Keratinocyte (primary cell): ENCODE measurements around the gene COCH. TPM values are rescaled to one million over a fixed set of nuclear protein-coding genes. Genes with fewer than 3 reads are reported as not detected.

Experiments
- DNase-seq: peaks from one replicate; pipeline ENCODE4 v3.0.0-alpha.2; 2011; ENCODE audit warnings: low read depth, missing footprints, low spot score
- FAIRE-seq: peaks from 2 replicates; lab custom pipeline; 2011; peaks lifted over from hg19 to GRCh38; lab: Jason Lieb, UNC
- H2AFZ ChIP-seq: 2 replicates; pipeline ENCODE4 v1.6.0; 2012; ENCODE audit warnings: low read length, control low read depth, inconsistent platforms; ENCODE audit not compliant: control insufficient read depth
- H3K27ac ChIP-seq: 2 replicates; pipeline ENCODE4 v1.5.1; 2011; ENCODE audit warnings: low read length; ENCODE audit not compliant: control insufficient read depth, insufficient read depth
- H3K27me3 ChIP-seq: 3 replicates; pipeline ENCODE4 v1.6.0; 2011; ENCODE audit warnings: low read length; ENCODE audit not compliant: control insufficient read depth, insufficient read depth; ENCODE audit errors: extremely low read depth
- H3K36me3 ChIP-seq, 2 experiments: 2 replicates in 1 of 2; 3 replicates in 1 of 2; pipeline ENCODE4 v1.5.1; 2011; ENCODE audit warnings: low read length in 2 of 2, mild to moderate bottlenecking in 1 of 2; ENCODE audit not compliant: control insufficient read depth in 2 of 2, insufficient read depth in 2 of 2; ENCODE audit errors: extremely low read depth in 1 of 2
- H3K4me1 ChIP-seq: 3 replicates; pipeline ENCODE4 v1.5.1; 2011; ENCODE audit warnings: low read length; ENCODE audit not compliant: control insufficient read depth, insufficient read depth; ENCODE audit errors: extremely low read depth
- H3K4me2 ChIP-seq: 3 replicates; pipeline ENCODE4 v1.6.0; 2011; ENCODE audit warnings: low read depth, low read length; ENCODE audit not compliant: control insufficient read depth, insufficient read depth; ENCODE audit errors: extremely low read depth
- H3K4me3 ChIP-seq, 3 experiments: fragments of 200-600 bp in 1 of 3; sonication (generic) in 1 of 3; 2 replicates in 2 of 3; 3 replicates in 1 of 3; pipeline ENCODE4 v1.5.1; 2011 to 2016; ENCODE audit warnings: low read length in 3 of 3, mild to moderate bottlenecking in 3 of 3, control low read depth in 2 of 3, inconsistent platforms in 1 of 3, low read depth in 1 of 3, mixed read lengths in 1 of 3, mixed run types in 1 of 3, moderate library complexity in 1 of 3; ENCODE audit not compliant: control insufficient read depth in 2 of 3, insufficient read depth in 2 of 3; ENCODE audit errors: extremely low read depth in 1 of 3
- H3K79me2 ChIP-seq: 2 replicates; pipeline ENCODE4 v1.6.0; 2012; ENCODE audit warnings: low read length; ENCODE audit not compliant: control insufficient read depth, insufficient read depth
- H3K9ac ChIP-seq: 3 replicates; pipeline ENCODE4 v1.6.0; 2011; ENCODE audit warnings: low read length; ENCODE audit not compliant: control insufficient read depth, insufficient read depth; ENCODE audit errors: extremely low read depth
- H3K9me1 ChIP-seq: 3 replicates; pipeline ENCODE4 v1.6.0; 2011; ENCODE audit warnings: low read length; ENCODE audit not compliant: control insufficient read depth, insufficient read depth; ENCODE audit errors: extremely low read depth
- H3K9me3 ChIP-seq: 2 replicates; pipeline ENCODE4 v1.5.1; 2012; ENCODE audit warnings: low read depth, low read length; ENCODE audit not compliant: control insufficient read depth
- H4K20me1 ChIP-seq: 3 replicates; pipeline ENCODE4 v1.6.0; 2011; ENCODE audit warnings: low read length; ENCODE audit not compliant: control insufficient read depth, insufficient read depth; ENCODE audit errors: extremely low read depth
- EZH2 ChIP-seq: IDR thresholded peaks from one replicate; pipeline ENCODE4 v1.6.1; 2012; ENCODE audit warnings: inconsistent platforms, mild to moderate bottlenecking, low read length, moderate library complexity
- dilution Hi-C: fragments of 300-500 bp; cut with MboI; formaldehyde crosslinking; loops from one replicate; pipeline ENCODE4 v1.7.0; 2020; ENCODE audit warnings: low sequenced_read_pairs; ENCODE audit not compliant: extremely low pct_ligation_motif_present
- polyA plus RNA-seq, 5 experiments: library from polyadenylated mRNA; depleted of rRNA in 3 of 5; stranded (reverse) in 3 of 5; stranded (forward) in 1 of 5; unstranded in 1 of 5; fragments of >200 nt; gene quantifications; 1 replicate in 1 of 5; 2 replicates in 3 of 5; 3 replicates in 1 of 5; pipeline versions ENCODE4 v1.2.1 to v1.2.3, GENCODE V29; 2011 to 2012; ENCODE audit warnings: missing spikeins in 2 of 5, low read depth in 1 of 5, low replicate concordance in 1 of 5
- TF ChIP-seq, protein P1 (sequence below), 3 experiments: IDR thresholded peaks in 1 of 3; conservative IDR thresholded peaks in 1 of 3; optimal IDR thresholded peaks in 1 of 3; 2 replicates in 2 of 3; 3 replicates in 1 of 3; pipeline versions ENCODE3 to v1.5.1; 2011; ENCODE audit warnings: low read length in 3 of 3, mild to moderate bottlenecking in 3 of 3, moderate library complexity in 2 of 3, control low read depth in 1 of 3, inconsistent platforms in 1 of 3; ENCODE audit not compliant: insufficient read depth in 2 of 3; ENCODE audit errors: extremely low read depth in 1 of 3

Gene COCH
- polyA plus RNA-seq, 1 donor (not counting 4 experiments of a cell fraction or from before 2014, with no cell fraction given): 0.03 TPM

DNA sequence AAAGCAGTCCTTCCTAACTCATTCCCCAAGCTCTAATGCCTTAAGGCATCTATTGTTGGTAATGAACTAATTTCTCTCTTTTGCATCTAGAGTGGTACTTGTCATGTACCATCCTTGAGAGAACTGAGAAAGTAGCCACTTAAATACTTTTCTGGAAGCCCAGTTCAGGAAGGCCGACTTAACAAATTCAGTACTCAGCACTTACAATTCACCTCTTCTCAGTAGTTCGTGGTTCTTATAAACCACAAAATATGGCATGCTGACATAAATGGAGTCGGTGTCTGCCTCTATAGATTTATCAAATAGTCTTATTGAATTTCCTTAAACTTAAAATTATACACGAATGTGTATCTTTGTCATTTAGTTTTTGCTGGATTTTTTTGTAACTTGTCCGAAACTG lies 9.4 kb upstream of the COCH start:
- no peaks in the 10 kb centered on the region for H3K9me1 ChIP-seq
- H3K9me3 ChIP-seq: no peaks in the 10 kb centered on the region
- no peak for TF ChIP-seq EZH2
- TF ChIP-seq, protein P1, sequence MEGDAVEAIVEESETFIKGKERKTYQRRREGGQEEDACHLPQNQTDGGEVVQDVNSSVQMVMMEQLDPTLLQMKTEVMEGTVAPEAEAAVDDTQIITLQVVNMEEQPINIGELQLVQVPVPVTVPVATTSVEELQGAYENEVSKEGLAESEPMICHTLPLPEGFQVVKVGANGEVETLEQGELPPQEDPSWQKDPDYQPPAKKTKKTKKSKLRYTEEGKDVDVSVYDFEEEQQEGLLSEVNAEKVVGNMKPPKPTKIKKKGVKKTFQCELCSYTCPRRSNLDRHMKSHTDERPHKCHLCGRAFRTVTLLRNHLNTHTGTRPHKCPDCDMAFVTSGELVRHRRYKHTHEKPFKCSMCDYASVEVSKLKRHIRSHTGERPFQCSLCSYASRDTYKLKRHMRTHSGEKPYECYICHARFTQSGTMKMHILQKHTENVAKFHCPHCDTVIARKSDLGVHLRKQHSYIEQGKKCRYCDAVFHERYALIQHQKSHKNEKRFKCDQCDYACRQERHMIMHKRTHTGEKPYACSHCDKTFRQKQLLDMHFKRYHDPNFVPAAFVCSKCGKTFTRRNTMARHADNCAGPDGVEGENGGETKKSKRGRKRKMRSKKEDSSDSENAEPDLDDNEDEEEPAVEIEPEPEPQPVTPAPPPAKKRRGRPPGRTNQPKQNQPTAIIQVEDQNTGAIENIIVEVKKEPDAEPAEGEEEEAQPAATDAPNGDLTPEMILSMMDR (optimal IDR thresholded peaks at IDR 0.05 in 1 of 3, IDR thresholded peaks at IDR 0.05 in 1 of 3, conservative IDR thresholded peaks at IDR 0.05 in 1 of 3; ENCODE audit: extremely low read depth in 1 of 3, insufficient read depth in 2 of 3, low read length in 3 of 3): no peak
- dilution Hi-C loops: no loop called here
- DNase-seq (no peak), FAIRE-seq (no peak)
- H3K27me3 ChIP-seq: peaks cover 3% of the 10 kb centered on the region
- no peaks in the 10 kb centered on the region for H4K20me1 ChIP-seq
- H3K79me2 ChIP-seq: no peaks in the 10 kb centered on the region
- H3K27ac ChIP-seq: no peak overlapping the region
- H3K36me3 ChIP-seq: no peaks in the 10 kb centered on the region
- H3K4me3 ChIP-seq: no peak overlapping the region
- H3K4me1 ChIP-seq: no peaks in the 10 kb centered on the region
- H3K9ac ChIP-seq: no peak overlapping the region
- no peak overlapping the region for H3K4me2 ChIP-seq
- H2AFZ ChIP-seq: no peak overlapping the region

DNA sequence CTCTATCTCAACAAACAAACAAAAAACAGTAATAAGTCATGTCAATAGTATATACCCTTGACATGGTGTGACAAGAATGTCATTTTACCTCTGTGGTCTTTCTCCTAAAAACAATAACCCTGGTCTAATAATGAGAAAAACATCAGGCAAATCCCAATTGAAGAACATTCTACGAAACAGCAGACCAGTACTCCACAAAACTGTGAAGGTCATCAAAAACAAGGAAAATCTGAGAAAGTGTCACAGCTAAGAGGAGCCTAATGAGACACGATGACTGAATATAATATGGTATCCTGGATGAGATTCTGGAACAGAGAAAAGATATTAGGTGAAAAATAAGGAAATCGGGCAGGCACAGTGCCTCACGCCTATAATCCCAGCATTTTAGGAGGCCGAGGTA lies 5.6 kb upstream of the COCH start:
- H3K4me1 ChIP-seq: no peaks in the 10 kb centered on the region
- dilution Hi-C loops: no loop called here
- no peaks in the 10 kb centered on the region for H3K36me3 ChIP-seq
- no peak overlapping the region for H3K4me3 ChIP-seq
- no peaks in the 10 kb centered on the region for H3K9me1 ChIP-seq
- FAIRE-seq: no peak
- H3K4me2 ChIP-seq: no peak overlapping the region
- H2AFZ ChIP-seq: no peak overlapping the region
- H4K20me1 ChIP-seq: no peaks in the 10 kb centered on the region
- H3K79me2 ChIP-seq: no peaks in the 10 kb centered on the region
- no peaks in the 10 kb centered on the region for H3K9me3 ChIP-seq
- no peak for TF ChIP-seq EZH2
- TF ChIP-seq, protein P1 (optimal IDR thresholded peaks at IDR 0.05 in 1 of 3, IDR thresholded peaks at IDR 0.05 in 1 of 3, conservative IDR thresholded peaks at IDR 0.05 in 1 of 3; ENCODE audit: extremely low read depth in 1 of 3, insufficient read depth in 2 of 3, low read length in 3 of 3): no peak
- H3K9ac ChIP-seq: no peak overlapping the region
- no peak overlapping the region for H3K27ac ChIP-seq
- peaks cover 9% of the 10 kb centered on the region for H3K27me3 ChIP-seq
- no peak for DNase-seq
